GM23248 (cell line): Measurements from ENCODE around the gene CST8. TPM values are rescaled to one million over a fixed set of nuclear protein-coding genes. Genes with fewer than 3 reads are reported as not detected.
A peak's percentile ranks its signal among the peaks of the same experiment; 100 is the strongest.

Experiments used
- DNase-seq: peaks from one replicate; pipeline ENCODE4 v3.0.0-alpha.2; 2015
- H2AFZ ChIP-seq: fragments of 200-600 bp; sonication (generic); 2 replicates; pipeline ENCODE4 v1.6.1; 2016; ENCODE audit warnings: antibody characterized with exemption
- H3F3A ChIP-seq: fragments of 200-600 bp; sonication (generic); 2 replicates; pipeline ENCODE4 v1.6.1; 2016; ENCODE audit warnings: mild to moderate bottlenecking, antibody characterized with exemption, mixed run types; ENCODE audit not compliant: insufficient read depth
- H3K27ac ChIP-seq: fragments of 200-600 bp; sonication (generic); 2 replicates; pipeline ENCODE4 v1.5.1; 2016; ENCODE audit warnings: mild to moderate bottlenecking
- H3K27me3 ChIP-seq: fragments of 200-600 bp; sonication (generic); replicated peaks from 2 replicates; pipeline ENCODE4 v1.6.1; 2016; ENCODE audit warnings: mild to moderate bottlenecking; ENCODE audit not compliant: insufficient read depth
- H3K36me3 ChIP-seq: fragments of 200-600 bp; sonication (generic); 2 replicates; pipeline ENCODE4 v1.6.1; 2016; ENCODE audit warnings: low read depth, mild to moderate bottlenecking
- H3K4me1 ChIP-seq: fragments of 200-600 bp; sonication (generic); 2 replicates; pipeline ENCODE4 v1.6.1; 2016; ENCODE audit warnings: mild to moderate bottlenecking; ENCODE audit not compliant: insufficient read depth
- H3K4me2 ChIP-seq: fragments of 200-600 bp; sonication (generic); one replicate; pipeline ENCODE4 v1.6.1; 2016; ENCODE audit warnings: mild to moderate bottlenecking; ENCODE audit not compliant: unreplicated experiment
- H3K4me3 ChIP-seq: fragments of 200-600 bp; sonication (generic); 2 replicates; pipeline ENCODE4 v1.5.1; 2016; ENCODE audit warnings: mild to moderate bottlenecking
- H3K79me2 ChIP-seq: fragments of 200-600 bp; sonication (generic); 2 replicates; pipeline ENCODE4 v1.6.1; 2016; ENCODE audit warnings: mild to moderate bottlenecking; ENCODE audit not compliant: insufficient read depth
- H3K9ac ChIP-seq: fragments of 200-600 bp; sonication (generic); 2 replicates; pipeline ENCODE4 v1.6.1; 2016; ENCODE audit warnings: mild to moderate bottlenecking
- H3K9me2 ChIP-seq: fragments of 200-600 bp; sonication (generic); 2 replicates; pipeline ENCODE4 v1.6.1; 2016; ENCODE audit warnings: mixed run types, mild to moderate bottlenecking, moderate library complexity; ENCODE audit not compliant: insufficient read depth
- H3K9me3 ChIP-seq: fragments of 200-600 bp; sonication (generic); one replicate; pipeline ENCODE4 v1.6.1; 2017; ENCODE audit warnings: low read depth
- H4K20me1 ChIP-seq: fragments of 200-600 bp; sonication (generic); 2 replicates; pipeline ENCODE4 v1.6.0; 2016; ENCODE audit not compliant: insufficient read depth
- EZH2 ChIP-seq: fragments of 200-600 bp; sonication (generic); IDR thresholded peaks from 2 replicates; pipeline ENCODE4 v1.6.1; 2018; ENCODE audit warnings: antibody characterized with exemption, mild to moderate bottlenecking; ENCODE audit not compliant: insufficient read depth, poor library complexity, severe bottlenecking
- EZH2phosphoT487 ChIP-seq: fragments of 200-600 bp; sonication (generic); IDR thresholded peaks from 2 replicates; pipeline ENCODE4 v1.6.1; 2018; ENCODE audit warnings: antibody characterized with exemption, moderate library complexity, mild to moderate bottlenecking, low read depth; ENCODE audit not compliant: insufficient read depth
- WGBS, 2 experiments: methylation state at CpG; one replicate each; pipeline ENCODE4 v1.1.6; 2015 to 2017; ENCODE audit warnings: low lambda C conversion rate in 2 of 2, low coverage in 1 of 2; ENCODE audit errors: missing lambda C conversion rate in 2 of 2; 5-methylcytosine and 5-hydroxymethylcytosine counted together
- in situ Hi-C: fragments of 300-500 bp; cut with MboI; formaldehyde crosslinking; loops from 2 replicates; pipeline ENCODE4 v1.15.0; 2020
- polyA plus RNA-seq: library from polyadenylated mRNA; unstranded; fragments of >200 nt; fragmentation: Nextera tagmentation; extraction: Ambion mirVana; gene quantifications from 2 replicates; pipeline ENCODE4 v1.2.1, GENCODE V29; 2016
- total RNA-seq: library from RNA; depleted of rRNA; stranded (reverse); fragments of >200 nt; shearing (Covaris generic); gene quantifications from 2 replicates; pipeline ENCODE4 v1.2.3, GENCODE V29; 2014; rRNA removed

Gene CST8
- total RNA-seq, result not detected in 2 replicates
- polyA plus RNA-seq, result not detected in 2 replicates

GRCh38 chr20:23490817-23491216, at the start of gene CST8:
CST8 (plus strand) TSS chr20:23491117; CDS start chr20:23491668, 551 bp downstream.
- Histone ChIP-seq H3K9me2 (no peaks in the 10 kb centered on the region), H4K20me1 (no peaks in the 10 kb centered on the region), H3K27ac (no peak within 1 kb of the TSS), H3K36me3 (no peaks in the 10 kb centered on the region), H3K4me3 (no peak within 1 kb of the TSS), H3K9me3 (no peaks in the 10 kb centered on the region), H3K4me2 (no peak within 1 kb of the TSS), H3K4me1 (no peaks in the 10 kb centered on the region), H3F3A (no peaks in the 10 kb centered on the region), H3K9ac (no peak within 1 kb of the TSS), H3K79me2 (no peaks in the 10 kb centered on the region), H2AFZ (no peak within 1 kb of the TSS), H3K27me3 (no peaks in the 10 kb centered on the region)
- TF ChIP-seq EZH2, result no peak
- no peak for TF ChIP-seq EZH2phosphoT487
- in situ Hi-C loops, result no loop called here
- WGBS, 2 experiments, result 48 to 54% methylated on average over 5 of the region's 5 CpGs
- no peak for DNase-seq

- Histone ChIP-seq H3K4me3 (no peak overlapping the region), H3K4me1 (peaks cover 12% of the 10 kb centered on the region), H2AFZ (no peak overlapping the region), H3K4me2 (no peak overlapping the region), H3K9me2 (no peaks in the 10 kb centered on the region), H3K9me3 (no peaks in the 10 kb centered on the region), H3K9ac (no peak overlapping the region), H4K20me1 (no peaks in the 10 kb centered on the region), H3K27ac (no peak overlapping the region), H3K36me3 (no peaks in the 10 kb centered on the region), H3F3A (peaks cover 5% of the 10 kb centered on the region; the same call in 1 of the 2 replicates), H3K27me3 (no peaks in the 10 kb centered on the region), H3K79me2 (no peaks in the 10 kb centered on the region)
- DNase-seq, result peak; percentile 79
- WGBS, 2 experiments, result 4 to 5% methylated on average over 8 of the region's 8 CpGs
- TF ChIP-seq EZH2 (no peak), EZH2phosphoT487 (no peak)
- in situ Hi-C loops, result loop anchor here (10.0 kb wide), 1 partner anchor 173 kb away; no protein-coding TSS in a partner anchor
These were observed 49.0 kb upstream of the CST8 start for GRCh38 chr20:23441850-23442313.

GRCh38 chr20:23442436-23442835, 48.5 kb upstream of the CST8 start:
- Histone ChIP-seq H3K27ac (no peak overlapping the region), H2AFZ (no peak overlapping the region), H3K9me2 (no peaks in the 10 kb centered on the region), H3K36me3 (no peaks in the 10 kb centered on the region), H3K4me2 (no peak overlapping the region), H3K27me3 (no peaks in the 10 kb centered on the region), H4K20me1 (no peaks in the 10 kb centered on the region), H3K4me1 (peaks cover 12% of the 10 kb centered on the region), H3K79me2 (no peaks in the 10 kb centered on the region), H3K4me3 (no peak overlapping the region), H3K9ac (no peak overlapping the region), H3K9me3 (no peaks in the 10 kb centered on the region), H3F3A (peaks cover 5% of the 10 kb centered on the region; the same call in 1 of the 2 replicates)
- WGBS, 2 experiments, result 37 to 43% methylated on average over 5 of the region's 5 CpGs
- in situ Hi-C loops, result loop anchor here (10.0 kb wide), 1 partner anchor 172 kb away; no protein-coding TSS in a partner anchor
- TF ChIP-seq EZH2phosphoT487, result no peak
- TF ChIP-seq EZH2, result no peak
- DNase-seq, result no peak

GRCh38 chr20:23444859-23445258, 46.1 kb upstream of the CST8 start:
- Histone ChIP-seq H3K9me3 (no peaks in the 10 kb centered on the region), H3F3A (peaks cover 5% of the 10 kb centered on the region; the same call in 1 of the 2 replicates), H2AFZ (no peak overlapping the region), H3K4me3 (no peak overlapping the region), H3K4me1 (peaks cover 12% of the 10 kb centered on the region), H3K36me3 (no peaks in the 10 kb centered on the region), H3K4me2 (no peak overlapping the region), H3K27ac (no peak overlapping the region), H3K9me2 (no peaks in the 10 kb centered on the region), H3K9ac (no peak overlapping the region), H3K27me3 (no peaks in the 10 kb centered on the region), H3K79me2 (no peaks in the 10 kb centered on the region), H4K20me1 (no peaks in the 10 kb centered on the region)
- in situ Hi-C loops, result loop anchor here (10.0 kb wide), 1 partner anchor 170 kb away; no protein-coding TSS in a partner anchor
- 79 to 80% methylated on average over 4 of the region's 4 CpGs for WGBS, 2 experiments
- no peak for DNase-seq
- TF ChIP-seq EZH2 (no peak), EZH2phosphoT487 (no peak)
